GM21576 (cell line): ENCODE measurements around the gene KRT71.

ENCODE experiments used
- ATAC-seq: cut with Tn5 transposase; IDR thresholded peaks from one replicate; pipeline ENCODE4 v1.9.1; 2021; ENCODE audit warnings: mild to moderate bottlenecking, moderate library complexity; ENCODE audit not compliant: unreplicated experiment

Gene KRT71

GRCh38 chr12:52499806-52500560 is 53.0 kb downstream of the KRT71 start:
- no peak for ATAC-seq

- ATAC-seq: no peak
These were observed 54.0 kb downstream of the KRT71 start for GRCh38 chr12:52498946-52499345.

GRCh38 chr12:52497975-52498374 is 55.0 kb downstream of the KRT71 start:
- no peak for ATAC-seq

- ATAC-seq: no peak
These were observed 56.3 kb downstream of the KRT71 start for GRCh38 chr12:52496590-52497071.

GRCh38 chr12:52496054-52496453 is 56.9 kb downstream of the KRT71 start:
- no peak for ATAC-seq

GRCh38 chr12:52495389-52495788 is 57.6 kb downstream of the KRT71 start:
- ATAC-seq: no peak

- ATAC-seq: no peak
These were observed 58.4 kb downstream of the KRT71 start for GRCh38 chr12:52494518-52494917.

GRCh38 chr12:52494100-52494499 is 58.8 kb downstream of the KRT71 start:
- ATAC-seq: no peak
